ENCODE results near the gene TBC1D4.

TBC1D4 gene

GRCh38 chr13:75407998-75408397 is 74.0 kb downstream of the TBC1D4 start:
- TF ChIP-seq, protein P1, sequence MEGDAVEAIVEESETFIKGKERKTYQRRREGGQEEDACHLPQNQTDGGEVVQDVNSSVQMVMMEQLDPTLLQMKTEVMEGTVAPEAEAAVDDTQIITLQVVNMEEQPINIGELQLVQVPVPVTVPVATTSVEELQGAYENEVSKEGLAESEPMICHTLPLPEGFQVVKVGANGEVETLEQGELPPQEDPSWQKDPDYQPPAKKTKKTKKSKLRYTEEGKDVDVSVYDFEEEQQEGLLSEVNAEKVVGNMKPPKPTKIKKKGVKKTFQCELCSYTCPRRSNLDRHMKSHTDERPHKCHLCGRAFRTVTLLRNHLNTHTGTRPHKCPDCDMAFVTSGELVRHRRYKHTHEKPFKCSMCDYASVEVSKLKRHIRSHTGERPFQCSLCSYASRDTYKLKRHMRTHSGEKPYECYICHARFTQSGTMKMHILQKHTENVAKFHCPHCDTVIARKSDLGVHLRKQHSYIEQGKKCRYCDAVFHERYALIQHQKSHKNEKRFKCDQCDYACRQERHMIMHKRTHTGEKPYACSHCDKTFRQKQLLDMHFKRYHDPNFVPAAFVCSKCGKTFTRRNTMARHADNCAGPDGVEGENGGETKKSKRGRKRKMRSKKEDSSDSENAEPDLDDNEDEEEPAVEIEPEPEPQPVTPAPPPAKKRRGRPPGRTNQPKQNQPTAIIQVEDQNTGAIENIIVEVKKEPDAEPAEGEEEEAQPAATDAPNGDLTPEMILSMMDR (IDR thresholded peaks at IDR 0.05; ENCODE audit: low read depth, low read length): no peak
- DNase-seq (ENCODE audit: extremely low read depth, low read depth): no peak

- TF ChIP-seq, protein P1 (IDR thresholded peaks at IDR 0.05; ENCODE audit: low read depth, low read length): no peak
- DNase-seq (ENCODE audit: extremely low read depth, low read depth): no peak
Observed at GRCh38 chr13:75407473-75407872, 74.5 kb downstream of the TBC1D4 start.

DNA sequence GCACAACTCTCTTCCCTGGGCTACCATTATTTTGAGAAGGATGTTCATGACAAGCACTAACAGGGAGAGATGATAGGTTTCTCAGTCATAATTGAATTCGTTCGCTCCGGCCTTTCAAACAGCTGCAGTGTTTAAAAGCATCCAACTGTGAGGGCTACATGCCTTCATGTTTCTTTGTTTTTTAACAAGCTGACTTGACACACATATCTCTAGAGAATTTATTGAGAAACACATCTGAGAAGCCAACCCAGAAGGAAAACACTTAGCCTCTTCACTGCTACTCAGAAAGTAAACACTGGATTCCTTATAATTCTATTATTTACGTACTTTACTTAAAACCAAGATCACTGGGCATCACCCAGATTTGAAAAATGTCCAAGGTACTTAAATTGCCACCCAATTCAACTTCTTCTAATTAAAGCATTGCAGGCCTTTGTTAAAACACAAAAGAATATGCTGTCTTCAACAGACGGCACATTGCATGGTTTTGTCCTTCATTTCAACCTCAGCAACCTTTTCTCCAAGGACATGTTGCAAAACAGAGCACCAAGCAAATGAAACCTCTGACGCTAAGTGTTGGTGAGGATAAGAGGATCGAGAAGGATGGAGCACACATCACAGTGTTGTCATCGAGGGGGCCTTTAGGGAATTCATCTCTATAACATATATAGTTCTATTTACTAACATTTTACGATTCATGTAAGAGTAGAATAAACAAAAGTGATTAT is 75.8 kb downstream of the TBC1D4 start:
- TF ChIP-seq, protein P1 (IDR thresholded peaks at IDR 0.05; ENCODE audit: low read depth, low read length): no peak

GRCh38 chr13:75404726-75405125 is 77.2 kb downstream of the TBC1D4 start:
- no peak for DNase-seq (ENCODE audit: extremely low read depth, low read depth)
- TF ChIP-seq, protein P1 (IDR thresholded peaks at IDR 0.05; ENCODE audit: low read depth, low read length): no peak

More for the DNA sequence above, 75.8 kb downstream of the TBC1D4 start:
- no peak for DNase-seq (ENCODE audit: extremely low read depth, low read depth)

DNA sequence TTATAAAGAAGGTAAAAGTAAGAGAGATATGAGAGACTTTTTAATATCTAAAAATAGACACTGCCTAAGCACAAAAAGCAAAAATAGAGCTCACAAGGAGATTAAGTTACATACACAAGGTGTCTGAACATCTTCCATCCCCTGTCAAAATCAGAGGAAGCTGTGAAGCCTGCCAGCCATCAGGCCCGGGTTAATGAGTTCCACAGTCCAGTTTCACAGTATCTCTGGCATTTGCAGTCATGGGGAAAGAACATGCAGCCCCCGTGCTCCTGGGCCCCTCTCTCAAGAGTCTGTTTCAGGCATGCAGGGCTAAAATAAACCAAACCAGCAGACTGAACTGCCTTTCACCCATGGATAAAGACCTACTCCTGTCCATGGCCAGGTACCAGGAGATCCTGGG is 79.2 kb downstream of the TBC1D4 start:
- no peak for DNase-seq (ENCODE audit: extremely low read depth, low read depth)
- TF ChIP-seq, protein P1 (IDR thresholded peaks at IDR 0.05; ENCODE audit: low read depth, low read length): no peak

- TF ChIP-seq, protein P1 (IDR thresholded peaks at IDR 0.05; ENCODE audit: low read depth, low read length): no peak
- no peak for DNase-seq (ENCODE audit: extremely low read depth, low read depth)
Observed at GRCh38 chr13:75400775-75401174, 81.2 kb downstream of the TBC1D4 start.

GRCh38 chr13:75399879-75400217 is 82.1 kb downstream of the TBC1D4 start:
- DNase-seq (ENCODE audit: extremely low read depth, low read depth): no peak
- TF ChIP-seq, protein P1 (IDR thresholded peaks at IDR 0.05; ENCODE audit: low read depth, low read length): no peak

Data from AG09319 (cell line).